ENCODE data around the gene ENAH.

The ENAH gene

GRCh38 chr1:225602590-225603206 is 50.2 kb downstream of the ENAH start:
- DNase-seq: no peak

- DNase-seq: no peak
These were observed 50.9 kb downstream of the ENAH start for GRCh38 chr1:225601902-225602589.

GRCh38 chr1:225598847-225599246 is 54.1 kb downstream of the ENAH start:
- no peak for DNase-seq

- no peak for DNase-seq
These were observed 54.9 kb downstream of the ENAH start for GRCh38 chr1:225597926-225598575.

- no peak for DNase-seq
These were observed 56.2 kb downstream of the ENAH start for GRCh38 chr1:225596736-225597135.

GRCh38 chr1:225595974-225596551 is 56.9 kb downstream of the ENAH start:
- no peak for DNase-seq

GRCh38 chr1:225595452-225595851 is 57.5 kb downstream of the ENAH start:
- no peak for DNase-seq

GRCh38 chr1:225593414-225593813 is 59.5 kb downstream of the ENAH start:
- DNase-seq: no peak

- DNase-seq: no peak
These were observed 60.4 kb downstream of the ENAH start for GRCh38 chr1:225592362-225593025.

GRCh38 chr1:225587310-225587709 is 65.6 kb downstream of the ENAH start:
- no peak for DNase-seq

GRCh38 chr1:225581186-225581585 is 71.7 kb downstream of the ENAH start:
- no peak for DNase-seq

GRCh38 chr1:225580238-225581099 is 72.5 kb downstream of the ENAH start:
- DNase-seq: peak; percentile 36

GRCh38 chr1:225578251-225578977 is 74.5 kb downstream of the ENAH start:
- DNase-seq: no peak

- DNase-seq: no peak
These were observed 75.7 kb downstream of the ENAH start for GRCh38 chr1:225577241-225577640.

GRCh38 chr1:225573216-225573615 is 79.7 kb downstream of the ENAH start:
- no peak for DNase-seq

- no peak for DNase-seq
These were observed 80.5 kb downstream of the ENAH start for GRCh38 chr1:225572422-225572821.

GRCh38 chr1:225567789-225568188 is 85.1 kb downstream of the ENAH start:
- no peak for DNase-seq

- DNase-seq: no peak
These were observed 87.1 kb downstream of the ENAH start for GRCh38 chr1:225565847-225566246.

- no peak for DNase-seq
These were observed 91.2 kb downstream of the ENAH start for GRCh38 chr1:225561675-225562074.

- DNase-seq: no peak
These were observed 93.0 kb downstream of the ENAH start for GRCh38 chr1:225559902-225560301.

- DNase-seq: no peak
These were observed 93.6 kb downstream of the ENAH start for GRCh38 chr1:225559326-225559725.

GRCh38 chr1:225556694-225557093 is 96.2 kb downstream of the ENAH start:
- DNase-seq: no peak

All from eye (tissue), 1 donor.